Effector memory CD4-positive, alpha-beta T cell (primary cell): Measurements from ENCODE around the gene PSEN2.

Experiments
- DNase-seq, 3 donors: peaks; one replicate each; pipeline ENCODE4 v3.0.0-alpha.2; 2020
- H3K27ac ChIP-seq: 2 replicates; pipeline ENCODE4 v1.7.0; 2013; ENCODE audit warnings: mild to moderate bottlenecking, low read length, moderate library complexity; ENCODE audit not compliant: insufficient read depth, poor library complexity, severe bottlenecking
- H3K27me3 ChIP-seq: replicated peaks from 2 replicates; pipeline ENCODE4 v1.7.0; 2013; ENCODE audit warnings: mild to moderate bottlenecking, low read length; ENCODE audit not compliant: insufficient read depth, control insufficient read depth, poor library complexity, severe bottlenecking
- H3K36me3 ChIP-seq: 2 replicates; pipeline ENCODE4 v1.7.0; 2013; ENCODE audit warnings: mild to moderate bottlenecking, low read length, moderate library complexity; ENCODE audit not compliant: control insufficient read depth, insufficient read depth
- H3K4me1 ChIP-seq: 2 replicates; pipeline ENCODE4 v1.7.0; 2013; ENCODE audit warnings: low read length, mild to moderate bottlenecking; ENCODE audit not compliant: control insufficient read depth, insufficient read depth, poor library complexity, severe bottlenecking
- H3K4me3 ChIP-seq: 2 replicates; pipeline ENCODE4 v1.7.0; 2013; ENCODE audit warnings: low read length, low read depth, mild to moderate bottlenecking; ENCODE audit not compliant: insufficient read depth, poor library complexity, severe bottlenecking
- H3K9me3 ChIP-seq: 2 replicates; pipeline ENCODE4 v1.7.0; 2013; ENCODE audit warnings: mild to moderate bottlenecking, low read length, moderate library complexity; ENCODE audit not compliant: control insufficient read depth

Gene PSEN2

DNA sequence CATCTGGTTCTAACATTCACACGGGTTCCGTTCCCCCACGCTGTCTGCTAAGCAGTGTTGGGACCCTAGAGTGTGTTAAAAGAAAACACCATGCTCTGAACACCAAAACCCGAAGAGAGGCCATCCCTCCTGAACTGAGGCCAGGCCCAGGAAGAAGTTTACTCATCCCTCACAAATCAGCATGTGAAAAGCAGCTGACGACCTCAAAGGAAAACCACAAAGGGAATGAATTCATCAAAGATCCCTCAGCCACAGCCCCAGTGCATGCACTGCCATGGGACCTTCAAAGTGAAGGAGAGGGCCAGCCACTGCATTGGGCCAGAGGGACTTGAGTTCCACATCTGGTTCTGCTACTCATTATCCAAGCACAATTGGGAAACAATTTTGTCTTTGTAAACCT is 7.0 kb upstream of the PSEN2 start:
- no peak for DNase-seq
- Histone ChIP-seq H3K36me3 (no peaks in the 10 kb centered on the region), H3K4me3 (no peak overlapping the region), H3K9me3 (no peaks in the 10 kb centered on the region), H3K27ac (no peak overlapping the region), H3K4me1 (no peaks in the 10 kb centered on the region), H3K27me3 (no peaks in the 10 kb centered on the region)

GRCh38 chr1:226864311-226864710 is 6.1 kb upstream of the PSEN2 start:
- DNase-seq: no peak
- Histone ChIP-seq H3K27ac (no peak overlapping the region), H3K4me1 (no peaks in the 10 kb centered on the region), H3K9me3 (no peaks in the 10 kb centered on the region), H3K36me3 (no peaks in the 10 kb centered on the region), H3K4me3 (no peak overlapping the region), H3K27me3 (no peaks in the 10 kb centered on the region)

- DNase-seq: no peak
- H3K27me3 ChIP-seq: no peaks in the 10 kb centered on the region
Observed at GRCh38 chr1:226865590-226865989, 4.8 kb upstream of the PSEN2 start.

DNA sequence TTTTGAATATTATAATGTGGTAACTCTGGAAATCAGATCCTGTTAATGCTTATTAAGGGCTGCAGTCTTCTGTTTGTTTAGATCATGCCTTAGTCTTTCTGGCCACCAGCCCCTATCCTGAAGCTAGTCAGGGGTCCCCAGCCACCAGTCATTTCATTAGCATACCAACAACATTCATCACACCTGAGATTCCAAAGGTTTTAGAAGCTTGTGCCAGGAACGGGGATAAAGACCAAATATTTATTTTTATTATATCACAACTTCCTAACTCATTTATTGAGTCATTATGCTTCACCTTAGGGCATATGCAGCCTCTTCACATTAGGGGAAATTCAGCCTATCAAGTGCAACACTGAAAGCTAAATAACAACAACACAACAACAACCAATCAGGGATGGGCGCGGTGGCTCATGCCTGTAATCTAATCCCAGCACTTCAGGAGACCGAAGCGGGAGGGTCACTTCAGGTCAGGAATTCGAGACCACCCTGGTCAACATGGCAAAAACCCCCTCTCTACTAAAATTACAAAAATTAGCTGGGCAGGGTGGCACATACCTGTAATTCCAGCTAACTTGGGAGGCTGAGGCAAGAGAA is 2.9 kb upstream of the PSEN2 start:
- DNase-seq: no peak
- Histone ChIP-seq H3K27ac (no peak overlapping the region), H3K9me3 (no peaks in the 10 kb centered on the region), H3K27me3 (no peaks in the 10 kb centered on the region), H3K36me3 (no peaks in the 10 kb centered on the region), H3K4me3 (no peak overlapping the region), H3K4me1 (peaks cover 2% of the 10 kb centered on the region)

More at GRCh38 chr1:226865590-226865989, 4.8 kb upstream of the PSEN2 start:
- H3K9me3 ChIP-seq: no peaks in the 10 kb centered on the region
- H3K4me1 ChIP-seq: peaks cover 2% of the 10 kb centered on the region
- H3K4me3 ChIP-seq: no peak overlapping the region
- H3K36me3 ChIP-seq: no peaks in the 10 kb centered on the region
- H3K27ac ChIP-seq: no peak overlapping the region

DNA sequence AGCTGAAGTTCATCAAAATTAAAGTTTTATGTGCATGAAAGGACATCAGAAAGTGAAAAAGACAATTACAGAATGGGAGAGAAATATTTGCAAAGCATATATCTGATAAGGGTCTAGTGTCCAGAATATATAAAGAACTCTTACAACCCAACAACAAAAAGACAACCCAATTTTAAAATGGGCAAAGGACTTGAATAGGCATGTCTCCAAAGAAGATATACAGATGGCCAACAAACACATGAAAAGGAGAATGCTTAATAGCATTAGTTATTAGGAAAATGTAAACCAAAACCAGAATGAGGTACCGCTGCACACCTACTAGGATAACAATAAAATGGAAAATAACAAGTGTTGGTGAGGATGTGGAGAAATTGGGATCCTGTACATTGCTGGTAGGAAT is 1.7 kb upstream of the PSEN2 start:
- no peak for DNase-seq
- H3K36me3 ChIP-seq: no peaks in the 10 kb centered on the region
- H3K27me3 ChIP-seq: no peaks in the 10 kb centered on the region
- no peak overlapping the region for H3K27ac ChIP-seq
- H3K9me3 ChIP-seq: no peaks in the 10 kb centered on the region
- no peak overlapping the region for H3K4me3 ChIP-seq
- H3K4me1 ChIP-seq: peaks cover 2% of the 10 kb centered on the region

- no peak for DNase-seq
- Histone ChIP-seq H3K4me3 (peak overlapping the region; percentile 74), H3K4me1 (peaks cover 2% of the 10 kb centered on the region), H3K36me3 (no peaks in the 10 kb centered on the region), H3K27ac (no peak overlapping the region), H3K9me3 (no peaks in the 10 kb centered on the region), H3K27me3 (no peaks in the 10 kb centered on the region)
Observed at GRCh38 chr1:226870026-226870400, 403 bp upstream of the PSEN2 start.

DNA sequence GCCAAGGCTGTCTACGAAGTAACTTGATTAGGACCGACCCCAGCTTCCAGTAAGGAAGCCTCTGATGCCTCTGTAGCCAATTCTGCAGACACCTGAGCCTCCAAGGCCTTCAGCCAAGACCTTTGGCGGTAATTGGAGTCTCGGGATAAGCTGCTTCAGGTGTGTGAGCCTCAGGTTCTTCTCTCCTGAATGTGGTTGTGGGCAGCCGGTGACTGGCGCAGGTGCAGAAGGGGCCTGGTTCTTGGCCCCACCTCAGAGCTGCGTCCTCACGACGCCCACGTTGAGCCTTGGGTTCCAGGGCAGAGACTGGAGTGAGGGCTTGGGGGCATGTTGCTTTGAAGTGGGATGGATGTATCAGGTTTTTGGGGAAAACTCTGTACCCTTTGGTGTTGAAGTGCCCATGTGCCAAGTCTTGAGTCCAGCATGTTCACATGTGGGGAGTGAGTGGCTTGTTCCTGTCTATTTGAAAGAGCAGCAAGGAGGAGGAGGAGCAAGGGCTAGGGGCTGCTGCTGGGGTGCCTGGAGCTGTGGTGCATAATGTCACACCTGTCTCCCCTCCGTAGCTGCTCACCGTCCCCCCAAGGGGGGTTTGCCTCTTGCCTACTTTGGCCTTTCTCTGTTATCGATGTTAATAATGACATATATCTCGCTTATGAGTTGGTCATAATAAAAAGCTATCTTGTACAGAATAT is 1.4 kb downstream of the PSEN2 start:
- H3K36me3 ChIP-seq: no peaks in the 10 kb centered on the region
- no peaks in the 10 kb centered on the region for H3K9me3 ChIP-seq
- H3K27me3 ChIP-seq: no peaks in the 10 kb centered on the region
- no peak for DNase-seq
- no peak overlapping the region for H3K4me3 ChIP-seq
- no peak overlapping the region for H3K27ac ChIP-seq
- H3K4me1 ChIP-seq: peaks cover 2% of the 10 kb centered on the region

- DNase-seq: no peak
- H3K4me3 ChIP-seq: no peak overlapping the region
- no peak overlapping the region for H3K27ac ChIP-seq
- no peaks in the 10 kb centered on the region for H3K36me3 ChIP-seq
- no peaks in the 10 kb centered on the region for H3K27me3 ChIP-seq
- H3K4me1 ChIP-seq: peaks cover 2% of the 10 kb centered on the region
- H3K9me3 ChIP-seq: no peaks in the 10 kb centered on the region
Observed at GRCh38 chr1:226872437-226872836, 2.0 kb downstream of the PSEN2 start.

DNA sequence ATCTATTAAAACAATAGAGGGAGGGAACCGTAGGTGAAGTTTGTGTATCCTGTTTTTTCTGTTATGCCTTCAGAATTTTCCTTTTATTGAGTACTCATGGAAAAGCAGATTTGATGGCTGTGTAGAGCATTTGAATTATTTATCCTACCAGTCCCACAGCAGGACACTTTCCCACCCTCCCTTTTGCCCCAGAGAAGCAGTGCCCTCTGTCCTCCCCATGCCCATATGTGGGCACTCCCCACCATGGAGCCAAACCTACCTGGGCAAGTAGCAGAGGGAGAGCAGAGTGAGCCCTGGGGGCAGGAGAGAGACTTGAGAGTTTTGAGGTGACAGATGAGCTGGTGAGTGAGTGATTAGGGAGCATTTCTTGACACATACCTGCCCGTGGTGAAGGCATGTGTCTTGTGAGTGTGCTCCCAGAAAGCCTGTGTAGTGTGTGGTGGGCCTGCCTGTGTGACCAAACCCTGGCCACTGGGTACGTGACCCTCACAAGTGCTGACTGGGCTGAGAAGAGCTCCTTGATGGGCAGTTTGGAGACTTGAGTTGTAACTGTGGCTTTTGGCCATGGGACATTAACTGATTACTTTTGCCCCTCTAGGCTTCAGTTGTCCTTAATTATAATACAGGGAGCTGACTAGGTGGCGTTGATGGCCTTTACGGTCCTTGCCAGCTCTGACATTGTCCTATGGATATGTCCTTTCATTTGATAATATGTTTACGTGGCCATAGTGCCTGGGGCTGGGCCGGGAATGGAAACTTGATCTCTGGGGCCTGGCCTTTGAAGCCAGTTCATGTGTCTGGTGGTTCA is 3.6 kb downstream of the PSEN2 start:
- Histone ChIP-seq H3K36me3 (no peaks in the 10 kb centered on the region), H3K9me3 (no peaks in the 10 kb centered on the region), H3K4me1 (peaks cover 2% of the 10 kb centered on the region), H3K27ac (no peak overlapping the region), H3K27me3 (no peaks in the 10 kb centered on the region), H3K4me3 (no peak overlapping the region)
- no peak for DNase-seq
